MCF 10A (cell line): Measurements from ENCODE around the gene LRRC63. TPM values are rescaled to one million over a fixed set of nuclear protein-coding genes. Genes with fewer than 3 reads are reported as not detected.

Experiments
- BruUV-seq: library from RNA; stranded (reverse); fragments of 400-500 nt; replicated peaks from 2 replicates; lab custom pipeline; 2021; lab: Mats Ljungman, UMichigan
- CTCF ChIA-PET: fragments of 300-600 bp; sonication (Branson Sonifier 250); formaldehyde crosslinking; extraction: SDS; loops from one replicate; lab custom pipeline; 2021; ENCODE audit warnings: antibody characterized with exemption, inconsistent platforms; lab: Yijun Ruan, JAX
- POLR2A ChIA-PET: fragments of 300-600, 350-650 bp; sonication (Branson Sonifier 250); formaldehyde crosslinking; extraction: SDS; loops from one replicate; lab custom pipeline; 2020; ENCODE audit warnings: antibody characterized with exemption, inconsistent platforms; lab: Yijun Ruan, JAX
- DNase-seq: peaks from one replicate; pipeline ENCODE4 v3.0.0-alpha.2; 2018; ENCODE audit not compliant: unreplicated experiment
- H3K27ac Mint-ChIP-seq: one replicate; pipeline ENCODE4 v1.8.0; 2022; ENCODE audit warnings: mild to moderate bottlenecking, low read depth, mixed read lengths; ENCODE audit not compliant: unreplicated experiment
- H3K27me3 Mint-ChIP-seq: one replicate; pipeline ENCODE4 v1.8.0; 2022; ENCODE audit warnings: mixed read lengths; ENCODE audit not compliant: insufficient read depth, unreplicated experiment
- H3K36me3 Mint-ChIP-seq: one replicate; pipeline ENCODE4 v1.8.0; 2022; ENCODE audit warnings: mild to moderate bottlenecking, moderate library complexity, mixed read lengths; ENCODE audit not compliant: insufficient read depth, unreplicated experiment
- H3K4me1 Mint-ChIP-seq: one replicate; pipeline ENCODE4 v1.8.0; 2022; ENCODE audit warnings: mixed read lengths; ENCODE audit not compliant: insufficient read depth, unreplicated experiment
- H3K4me3 Mint-ChIP-seq: one replicate; pipeline ENCODE4 v1.8.0; 2022; ENCODE audit warnings: mild to moderate bottlenecking, moderate library complexity, mixed read lengths; ENCODE audit not compliant: unreplicated experiment
- H3K9me3 Mint-ChIP-seq: one replicate; pipeline ENCODE4 v1.8.0; 2022; ENCODE audit warnings: mixed read lengths; ENCODE audit not compliant: unreplicated experiment
- CTCF ChIP-seq: fragments of 200-600 bp; IDR thresholded peaks from one replicate; pipeline ENCODE4 v1.8.0; 2022; ENCODE audit warnings: antibody characterized with exemption, mild to moderate bottlenecking; ENCODE audit not compliant: unreplicated experiment
- intact Hi-C: fragments of 100-400 bp; cut with micrococcal nuclease; formaldehyde crosslinking; loops from 2 replicates; pipeline ENCODE4 v1.14.1; 2022
- total RNA-seq: library from RNA; stranded (reverse); gene quantifications from 2 replicates; pipeline ENCODE4 v1.2.3, GENCODE V29; 2022

The LRRC63 gene
- total RNA-seq, 1 experiment from 2014 or later: not detected

GRCh38 chr13:46293436-46293835, 81.7 kb downstream of the LRRC63 start:
- intact Hi-C loops: no loop called here
- H3K36me3 Mint-ChIP-seq: no peaks in the 10 kb centered on the region
- H3K9me3 Mint-ChIP-seq: no peaks in the 10 kb centered on the region
- CTCF ChIA-PET: no interaction called here
- POLR2A ChIA-PET: interaction anchor here (0.6 kb wide), 1 partner anchor 73 kb away, joined by 3 read pairs; no protein-coding TSS in a partner anchor
- no peak overlapping the region for H3K4me3 Mint-ChIP-seq
- H3K27ac Mint-ChIP-seq: no peak overlapping the region
- peaks cover 26% of the 10 kb centered on the region for H3K4me1 Mint-ChIP-seq
- no peaks in the 10 kb centered on the region for H3K27me3 Mint-ChIP-seq
- no TSS peak for BruUV-seq
- no peak for TF ChIP-seq CTCF
- no peak for DNase-seq

- Mint-ChIP-seq H3K36me3 (no peaks in the 10 kb centered on the region), H3K27me3 (no peaks in the 10 kb centered on the region), H3K9me3 (peaks cover 8% of the 10 kb centered on the region), H3K4me3 (peak overlapping the region; percentile 39), H3K27ac (peak overlapping the region; percentile 95), H3K4me1 (peaks cover 21% of the 10 kb centered on the region)
- BruUV-seq: no TSS peak
- TF ChIP-seq CTCF: no peak
- POLR2A ChIA-PET: interaction anchor here (0.6 to 1.3 kb wide), 8 partner anchors 8 to 719 kb away, joined by 3 to 5 read pairs (median 3); no protein-coding TSS in a partner anchor
- CTCF ChIA-PET: interaction anchor here (1.4 kb wide), 1 partner anchor 19 kb away, joined by 4 read pairs; no protein-coding TSS in a partner anchor
- intact Hi-C loops: no loop called here
- peak; percentile 93 for DNase-seq
Observed at GRCh38 chr13:46295491-46296114, 83.9 kb downstream of the LRRC63 start.

GRCh38 chr13:46296115-46296822, 84.5 kb downstream of the LRRC63 start:
- Mint-ChIP-seq H3K4me3 (no peak overlapping the region), H3K9me3 (peaks cover 8% of the 10 kb centered on the region), H3K36me3 (no peaks in the 10 kb centered on the region), H3K4me1 (peaks cover 21% of the 10 kb centered on the region), H3K27ac (peak overlapping the region; percentile 95), H3K27me3 (no peaks in the 10 kb centered on the region)
- no peak for TF ChIP-seq CTCF
- peak; percentile 87 for DNase-seq
- POLR2A ChIA-PET: interaction anchor here (0.6 to 1.3 kb wide), 7 partner anchors 9 to 299 kb away, joined by 3 to 5 read pairs (median 3); no protein-coding TSS in a partner anchor
- intact Hi-C loops: no loop called here
- TSS peak; percentile 64 for BruUV-seq
- CTCF ChIA-PET: interaction anchor here (0.8 to 1.4 kb wide), 2 partner anchors 8 to 20 kb away, joined by 3 to 4 read pairs; no protein-coding TSS in a partner anchor

- H3K9me3 Mint-ChIP-seq: peaks cover 8% of the 10 kb centered on the region
- H3K4me1 Mint-ChIP-seq: peaks cover 21% of the 10 kb centered on the region
- H3K4me3 Mint-ChIP-seq: no peak overlapping the region
- no peaks in the 10 kb centered on the region for H3K36me3 Mint-ChIP-seq
- ChIA-PET CTCF (interaction anchor here (0.8 kb wide), 1 partner anchor 9 kb away, joined by 3 read pairs; no protein-coding TSS in a partner anchor), POLR2A (no interaction called here)
- no peaks in the 10 kb centered on the region for H3K27me3 Mint-ChIP-seq
- TF ChIP-seq CTCF: no peak
- intact Hi-C loops: no loop called here
- peak overlapping the region; percentile 95 for H3K27ac Mint-ChIP-seq
- BruUV-seq: no TSS peak
- DNase-seq: peak; percentile 85
Observed at GRCh38 chr13:46296921-46297320, 85.2 kb downstream of the LRRC63 start.
